ENCODE measurements around the gene SIGLEC11. TPM values are rescaled to one million over a fixed set of nuclear protein-coding genes. Genes with fewer than 3 reads are reported as not detected.
"Not testable (repeated sequence)": the region's sequence is repeated elsewhere in the genome, so short reads cannot be mapped to it uniquely, and the experiment has no call there.

SIGLEC11 gene
- total RNA-seq, 4 donors from 2014 or later: 0.85 to 3.6 (median 1.3) TPM

DNA sequence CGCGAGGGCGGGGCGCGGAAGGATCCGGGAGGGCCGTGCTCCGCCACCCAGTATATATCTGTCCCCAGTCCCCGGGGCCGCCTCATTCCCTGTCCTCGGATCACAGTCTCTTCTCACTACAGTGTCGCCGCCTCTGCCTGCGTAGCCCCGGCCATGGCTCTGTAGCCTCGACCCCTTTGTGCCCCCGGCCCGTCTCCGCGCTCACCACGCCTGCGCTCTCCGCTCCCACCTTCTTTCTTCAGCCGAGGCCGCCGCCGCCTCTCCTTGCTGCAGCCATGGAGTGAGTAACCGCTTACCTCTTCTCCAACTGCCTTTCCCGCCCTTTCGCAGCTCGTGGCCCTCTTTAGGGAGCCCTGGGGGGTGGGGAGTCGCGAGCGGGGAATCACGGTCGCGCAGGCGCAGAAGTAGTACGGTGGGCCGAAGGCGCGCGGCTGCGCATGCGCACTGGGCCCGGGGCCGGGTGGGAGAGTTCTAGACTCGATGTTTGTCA lies 31.8 kb downstream of the SIGLEC11 start, which contains the start of the genes ATF5 and NUP62:
Gene ATF5, plus strand, starts transcription at position 85 of the 490 bp plus-strand sequence. CDS start 1,646 bp downstream, outside the sequence.
Gene NUP62, minus strand, starts transcription at position 384 of the 490 bp plus-strand sequence. CDS start 19,697 bp downstream, outside the sequence.
- TF ChIP-seq POLR2AphosphoS5 (IDR thresholded peaks at IDR 0.05) (peak; percentile 14), POLR2A (IDR thresholded peaks at IDR 0.05) (peak; percentile 34 to 41), CTCF (IDR thresholded peaks at IDR 0.05) (no peak)
- 0 to 3% methylated on average over 5 to 33 of the region's 48 CpGs for WGBS, 2 donors (ENCODE audit: low coverage in 1 of 2)

GRCh38 chr19:49927526-49928264 lies 33.3 kb downstream of the SIGLEC11 start:
- TF ChIP-seq EP300 (IDR thresholded peaks at IDR 0.05) (no peak), CTCF (IDR thresholded peaks at IDR 0.05) (no peak), POLR2AphosphoS5 (IDR thresholded peaks at IDR 0.05) (no peak), POLR2A (IDR thresholded peaks at IDR 0.05) (no peak)
- ATAC-seq: no peak
- Histone ChIP-seq H3K4me3 (peak overlapping the region in 1 of 2 donors; percentile 96), H3K9me3 (no peaks in the 10 kb centered on the region), H3K36me3 (peaks cover 0 to 63% of the 10 kb centered on the region in 2 donors), H3K27me3 (no peaks in the 10 kb centered on the region), H3K27ac (peak overlapping the region in 2 of 4 donors; percentile 93 to 94), H3K4me1 (peaks cover 0 to 73% (median 22%) of the 10 kb centered on the region in 3 donors)
- 73 to 87% methylated on average over 9 to 14 of the region's 14 CpGs for WGBS, 2 donors (ENCODE audit: low coverage in 1 of 2)

More for the DNA sequence above, 31.8 kb downstream of the SIGLEC11 start, which contains the start of the genes ATF5 and NUP62:
- Histone ChIP-seq H3K9me3 (no peaks in the 10 kb centered on the region), H3K4me1 (peaks cover 0 to 59% (median 22%) of the 10 kb centered on the region in 3 donors), H3K36me3 (peaks cover 0 to 55% of the 10 kb centered on the region in 2 donors), H3K27ac (peak within 1 kb of the TSS; percentile 64 to 96 (median 94)), H3K27me3 (no peaks in the 10 kb centered on the region), H3K4me3 (peak within 1 kb of the TSS; percentile 78 to 96)
- ATAC-seq: peak; percentile 60

- 80 to 87% methylated on average over 3 to 10 of the region's 10 CpGs for WGBS, 2 donors (ENCODE audit: low coverage in 1 of 2)
- no peak overlapping the region for H3K4me3 ChIP-seq
- H3K27ac ChIP-seq: no peak overlapping the region
- ATAC-seq: no peak
- no peaks in the 10 kb centered on the region for H3K9me3 ChIP-seq
- H3K36me3 ChIP-seq: peaks cover 0 to 67% of the 10 kb centered on the region in 2 donors
- no peaks in the 10 kb centered on the region for H3K27me3 ChIP-seq
- peaks cover 0 to 81% (median 22%) of the 10 kb centered on the region in 3 donors for H3K4me1 ChIP-seq
- TF ChIP-seq POLR2A (IDR thresholded peaks at IDR 0.05) (no peak), EP300 (IDR thresholded peaks at IDR 0.05) (no peak), POLR2AphosphoS5 (IDR thresholded peaks at IDR 0.05) (no peak)
These were observed 34.5 kb downstream of the SIGLEC11 start for GRCh38 chr19:49926515-49926914.

- peaks cover 0 to 73% of the 10 kb centered on the region in 2 donors for H3K36me3 ChIP-seq
- 88 to 100% methylated on average over 3 to 5 of the region's 5 CpGs for WGBS, 2 donors (ENCODE audit: low coverage in 1 of 2)
- H3K27ac ChIP-seq: no peak overlapping the region
- no peaks in the 10 kb centered on the region for H3K27me3 ChIP-seq
- no peak for ATAC-seq
- peaks cover 0 to 75% (median 22%) of the 10 kb centered on the region in 3 donors for H3K4me1 ChIP-seq
- no peak for TF ChIP-seq POLR2A (IDR thresholded peaks at IDR 0.05)
- TF ChIP-seq CTCF (IDR thresholded peaks at IDR 0.05): no peak
- no peak for TF ChIP-seq POLR2AphosphoS5 (IDR thresholded peaks at IDR 0.05)
- TF ChIP-seq EP300 (IDR thresholded peaks at IDR 0.05): no peak
- no peak overlapping the region for H3K4me3 ChIP-seq
- no peaks in the 10 kb centered on the region for H3K9me3 ChIP-seq
These were observed 35.5 kb downstream of the SIGLEC11 start for GRCh38 chr19:49925486-49925885.

GRCh38 chr19:49924881-49925210 lies 36.1 kb downstream of the SIGLEC11 start:
- not testable (repeated sequence) for H3K9me3 ChIP-seq, H3K4me3 ChIP-seq, H3K27me3 ChIP-seq, ATAC-seq
- 100% methylated on average over 5 of the region's 13 CpGs; no CpG with 5 or more reads in 1 of the 2 donors for WGBS, 2 donors (ENCODE audit: low coverage in 1 of 2)
- Histone ChIP-seq H3K36me3 (peaks cover 0 to 75% of the 10 kb centered on the region in 2 donors), H3K4me1 (peaks cover 0 to 68% (median 22%) of the 10 kb centered on the region in 3 donors), H3K27ac (peak overlapping the region in 1 of 4 donors; percentile 38)
